Left renal pelvis (tissue), 4 donors: ENCODE results near the gene CAV3. TPM values are rescaled to one million over a fixed set of nuclear protein-coding genes. Genes with fewer than 3 reads are reported as not detected.

Experiments
- DNase-seq, 4 donors: peaks; one replicate each; pipeline ENCODE4 v3.0.0-alpha.2; 2013; ENCODE audit warnings: low read depth in 4 of 4, low spot score in 3 of 4
- polyA plus RNA-seq, 4 donors: library from polyadenylated mRNA; unstranded; fragments of 120-200 nt; gene quantifications; one replicate each; pipeline ENCODE4 v1.2.1, GENCODE V29; 2013; ENCODE audit not compliant: insufficient read length in 4 of 4

CAV3 gene
- polyA plus RNA-seq, 4 donors = 0.42 to 0.99 (median 0.56) TPM; not detected in 1

DNA sequence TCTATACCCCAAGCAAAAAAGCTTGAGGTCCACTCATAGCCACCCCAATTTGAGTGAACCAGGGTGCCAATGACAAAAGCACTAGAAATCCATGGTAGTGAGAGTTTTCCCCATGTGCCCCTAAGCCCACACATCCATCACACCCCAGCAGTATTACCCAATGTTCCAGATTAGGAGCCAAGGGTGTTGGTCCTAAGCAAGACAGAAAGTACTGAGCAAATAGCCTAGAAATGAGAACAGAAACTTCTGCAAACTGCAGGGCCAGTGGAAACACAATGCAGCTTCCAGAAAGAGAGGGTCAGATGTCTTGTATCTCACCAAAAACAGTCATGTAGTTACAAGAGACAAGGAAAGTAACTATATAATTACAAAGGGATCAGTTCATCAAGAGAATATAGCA lies 46.7 kb downstream of the CAV3 start:
- DNase-seq = no peak

DNA sequence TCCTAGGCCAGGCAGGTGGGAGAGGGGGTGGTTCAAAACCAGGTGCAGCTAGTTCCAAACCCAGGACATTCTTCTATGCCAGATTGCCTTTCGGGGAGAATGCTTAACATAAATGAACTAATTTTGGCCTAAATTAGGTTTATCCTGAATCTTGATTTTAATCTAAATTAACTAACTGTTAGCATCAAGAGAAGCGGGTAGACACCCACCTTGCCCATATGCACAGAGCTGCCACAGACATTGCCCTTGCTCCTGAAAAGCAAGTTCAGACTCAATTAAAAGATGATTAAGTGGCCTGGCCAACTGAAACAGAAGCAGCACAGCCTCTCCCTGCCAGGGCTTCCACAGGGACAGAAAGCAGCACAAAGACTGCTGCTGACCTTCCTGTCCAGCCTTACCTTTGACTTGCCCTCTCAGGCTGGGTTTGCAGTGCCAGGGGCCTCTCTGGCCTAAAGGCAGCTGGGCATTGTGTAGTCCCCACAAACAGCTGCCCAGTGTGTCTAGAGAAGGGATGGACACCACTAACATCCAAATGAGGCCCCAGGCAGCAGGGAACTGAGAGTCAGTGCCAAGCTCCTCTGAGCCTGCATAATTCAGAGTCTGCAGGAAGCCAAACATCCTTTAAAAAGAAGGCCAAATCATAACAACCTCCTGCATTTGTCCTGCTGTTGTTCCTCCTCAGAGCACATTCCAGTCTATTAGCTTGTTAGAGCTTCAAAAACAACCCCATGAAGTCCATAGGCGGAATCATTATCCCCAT lies 51.3 kb downstream of the CAV3 start:
- DNase-seq = no peak

DNA sequence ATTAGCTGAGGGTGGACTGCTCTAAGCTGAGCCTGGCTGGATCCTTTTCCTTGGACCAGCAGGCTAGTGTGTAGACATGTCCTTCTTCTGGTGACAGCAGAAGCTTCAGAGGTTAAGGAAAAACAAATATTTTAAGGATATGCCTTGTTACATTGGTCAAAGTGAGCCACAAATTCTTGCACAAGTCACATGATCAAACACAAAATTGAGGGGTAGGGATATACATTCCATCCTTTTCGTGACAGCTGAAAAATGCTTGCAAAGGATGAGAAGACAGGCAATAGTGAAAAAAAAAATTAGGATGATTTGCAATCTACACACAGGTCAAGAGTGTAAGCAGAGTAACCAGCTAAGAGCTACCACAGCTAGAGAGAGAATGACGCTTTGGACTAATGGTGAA lies 56.9 kb downstream of the CAV3 start:
- DNase-seq = no peak

DNA sequence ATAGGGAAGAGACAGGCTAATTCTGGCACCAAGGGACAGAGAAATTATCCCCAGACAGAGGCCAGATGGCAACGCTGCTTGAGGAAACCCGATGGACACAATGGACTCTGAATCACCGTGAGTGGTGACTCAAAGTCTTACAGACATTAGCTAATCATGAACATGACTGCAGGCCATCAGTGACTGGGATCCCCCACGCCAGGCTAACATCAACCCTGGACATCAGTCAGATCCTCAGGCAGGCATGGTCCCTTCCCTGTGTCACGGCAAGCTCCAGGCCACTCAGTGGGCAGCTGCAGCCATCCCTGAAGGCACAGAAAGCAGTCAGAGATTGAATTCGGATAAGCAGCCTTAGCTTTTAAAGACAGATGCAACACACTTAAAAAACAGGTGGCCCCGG lies 59.6 kb downstream of the CAV3 start:
- no peak for DNase-seq

DNA sequence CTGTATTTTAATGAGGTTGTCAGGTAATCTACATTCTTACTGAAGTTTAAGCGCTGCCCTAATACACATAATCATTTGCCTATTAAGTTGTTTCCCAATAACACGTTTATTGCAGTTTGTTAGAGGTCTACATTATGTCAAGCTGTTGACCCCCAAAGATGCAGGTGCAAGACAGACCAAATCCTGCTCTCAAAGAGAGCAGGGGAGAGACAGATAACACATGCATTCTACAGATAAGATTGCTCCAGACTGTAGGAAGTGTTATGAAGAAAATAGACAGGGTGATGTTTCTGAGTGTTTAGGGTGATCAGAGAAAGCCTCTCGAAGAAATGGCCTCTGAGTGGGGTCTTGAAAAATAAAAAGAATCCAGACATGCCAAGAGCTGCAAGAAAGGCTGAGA lies 60.6 kb downstream of the CAV3 start:
- DNase-seq = no peak

Other genes starting within 250 kb of the CAV3 start
- 10 to 100 TPM; 28.0 to 30.0 (median 29.4) TPM for gene LMCD1, start 232.0 kb upstream of the CAV3 start, polyA plus RNA-seq
- 1 to 10 TPM; 2.0 to 5.7 (median 4.2) TPM for gene SSUH2, start 89.0 kb upstream of the CAV3 start, polyA plus RNA-seq
- 1 to 10 TPM in 1 of 4 donors, under 1 TPM in 3; 0.86 to 1.7 (median 0.94) TPM for gene OXTR, start 35.8 kb downstream of the CAV3 start, polyA plus RNA-seq
- gene RAD18, start 229.7 kb downstream of the CAV3 start, polyA plus RNA-seq = 10 to 100 TPM in 3 of 4 donors, 1 to 10 TPM in 1; 8.9 to 13.6 (median 11.9) TPM